ENCODE measurements around the gene TRPC5OS.
A peak's percentile ranks its signal among the peaks of the same experiment; 100 is the strongest.

The TRPC5OS gene

GRCh38 chrX:111875881-111876280 lies at the start of gene TRPC5OS:
TSS of gene TRPC5OS (plus strand) at chrX:111876181. CDS start at chrX:111901850, 25,669 bp downstream.
- DNase-seq (ENCODE audit: low spot score), result no peak

- no peak for DNase-seq (ENCODE audit: low spot score)
Observed at GRCh38 chrX:111829345-111829744, 46.6 kb upstream of the TRPC5OS start.

GRCh38 chrX:111830571-111830970 lies 45.4 kb upstream of the TRPC5OS start:
- no peak for DNase-seq (ENCODE audit: low spot score)

DNA sequence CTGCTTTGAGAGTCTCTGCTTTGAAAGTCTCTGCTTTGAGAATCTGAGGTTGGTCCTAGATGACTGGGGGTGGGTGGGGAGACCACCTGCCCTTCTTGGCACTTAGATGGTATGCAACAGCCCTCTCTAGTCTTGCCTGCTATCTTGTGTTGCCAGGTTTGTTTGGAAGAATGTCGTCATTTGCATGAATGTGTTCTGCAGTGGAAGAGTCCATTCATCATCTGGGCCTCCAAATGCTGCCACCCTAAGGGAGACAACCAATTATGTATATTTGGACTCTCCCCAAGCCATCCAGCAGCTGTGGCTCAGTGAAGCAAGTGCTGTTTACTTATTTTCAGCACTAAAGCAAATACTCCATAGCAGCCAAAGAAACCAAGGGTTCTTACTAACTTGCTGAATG lies 44.6 kb upstream of the TRPC5OS start:
- DNase-seq (ENCODE audit: low spot score), result peak; percentile 29

- peak; percentile 6 for DNase-seq (ENCODE audit: low spot score)
Observed at GRCh38 chrX:111837197-111837596, 38.8 kb upstream of the TRPC5OS start.

GRCh38 chrX:111847491-111848133 lies 28.4 kb upstream of the TRPC5OS start:
- no peak for DNase-seq (ENCODE audit: low spot score)

DNA sequence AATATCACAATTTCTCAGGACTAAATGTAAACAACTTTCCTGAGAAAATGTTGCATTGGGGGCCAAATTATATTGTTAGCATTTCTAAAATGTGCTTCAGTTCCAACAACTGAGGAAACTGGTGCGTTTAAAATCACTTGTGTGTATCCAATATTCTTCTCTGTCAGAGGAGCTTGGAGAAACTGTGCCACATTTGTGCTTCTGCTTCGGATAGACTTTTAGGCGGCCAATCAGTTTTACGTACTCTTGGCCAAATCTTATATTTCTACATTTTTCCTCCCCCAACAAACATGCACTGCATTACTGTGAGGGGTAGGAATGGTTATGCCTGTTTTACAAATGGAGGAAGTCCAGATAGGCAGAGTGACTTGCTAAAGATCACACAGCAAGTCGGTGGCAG lies 27.4 kb upstream of the TRPC5OS start:
- no peak for DNase-seq (ENCODE audit: low spot score)

DNA sequence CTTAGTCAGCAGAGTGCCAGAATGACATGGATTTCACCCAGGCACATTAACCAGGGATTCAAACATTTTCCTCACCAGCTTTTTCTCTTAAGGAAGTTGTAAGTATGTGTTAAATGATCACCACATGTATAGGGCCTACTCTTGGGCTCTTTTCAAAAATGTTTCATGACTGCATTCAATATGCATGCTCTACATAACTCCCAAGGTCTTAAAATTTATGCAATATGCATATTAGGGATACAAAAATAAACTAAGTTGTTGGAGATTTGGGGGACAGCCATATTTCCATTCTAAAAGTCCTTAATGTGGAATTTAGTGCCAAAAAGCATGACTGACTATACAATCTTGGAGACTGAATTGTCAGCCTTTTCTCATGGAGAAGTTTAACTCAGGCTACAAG lies 25.0 kb upstream of the TRPC5OS start:
- DNase-seq (ENCODE audit: low spot score), result no peak

DNA sequence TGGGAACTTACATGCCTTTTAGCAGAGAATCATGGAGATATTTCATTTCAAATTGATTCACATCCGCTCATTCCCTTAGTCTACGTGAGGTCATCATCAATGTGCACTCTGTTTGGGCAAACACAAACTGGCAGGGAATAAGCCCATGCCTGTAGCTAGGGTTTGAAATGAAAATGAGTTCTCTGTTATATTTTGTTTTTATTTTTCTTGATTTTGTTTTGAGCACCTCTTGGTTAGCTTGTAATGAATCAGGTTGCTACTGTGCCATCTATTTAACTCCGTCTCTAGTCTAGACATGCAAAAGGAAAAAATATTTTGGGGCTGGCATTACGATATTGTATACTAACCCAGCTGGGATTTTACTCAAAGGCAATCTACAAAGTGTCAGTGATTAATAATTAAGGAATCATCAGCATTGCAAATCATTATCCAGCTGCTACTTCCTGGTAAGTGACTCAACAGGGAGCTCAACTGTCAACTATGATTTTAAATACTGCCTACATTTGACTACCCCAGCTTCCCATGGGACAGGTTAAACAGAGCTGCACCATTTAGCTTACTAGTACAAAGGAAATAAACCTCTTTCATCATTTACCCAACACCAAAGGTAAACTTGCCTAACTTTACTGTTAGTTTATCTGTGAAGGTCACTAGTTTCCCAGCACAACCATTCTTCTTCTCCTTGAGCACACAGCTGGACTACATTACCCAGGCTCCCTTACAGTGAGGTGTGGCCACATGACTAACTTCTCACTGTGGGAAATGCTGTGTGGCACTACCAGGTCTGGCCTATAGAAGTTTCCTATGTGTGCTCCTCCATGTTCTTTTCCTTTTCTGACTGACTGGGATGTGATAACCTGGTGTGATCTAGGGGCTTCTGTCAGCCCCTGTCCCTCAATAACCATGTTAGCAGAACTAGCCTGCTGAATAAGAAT lies 21.2 kb upstream of the TRPC5OS start:
- DNase-seq (ENCODE audit: low spot score), result no peak

DNA sequence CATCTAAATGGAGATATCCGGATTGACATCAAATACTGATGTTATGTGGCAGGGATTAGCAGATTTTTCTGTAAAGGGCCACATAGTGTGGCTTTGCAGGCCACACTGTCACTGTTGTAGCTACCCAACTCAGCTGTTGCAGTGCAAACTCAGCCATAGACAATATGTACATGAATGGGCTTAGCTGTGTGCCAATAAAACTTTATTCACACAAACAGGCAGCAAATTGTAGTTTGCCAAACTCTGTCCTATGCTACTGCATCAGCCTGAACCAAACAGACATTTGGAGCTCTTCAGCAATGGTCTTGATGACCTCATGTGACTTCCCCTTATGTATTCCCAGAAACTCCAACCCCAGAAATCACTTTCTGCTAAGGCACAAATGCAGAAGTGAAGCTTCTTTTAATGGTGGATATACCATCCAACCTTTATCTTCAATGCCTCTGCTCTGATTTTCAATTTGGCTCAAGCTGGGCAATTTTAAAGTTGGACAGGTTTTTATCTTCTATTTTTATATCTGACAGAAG lies 18.4 kb upstream of the TRPC5OS start:
- DNase-seq (ENCODE audit: low spot score), result no peak

DNA sequence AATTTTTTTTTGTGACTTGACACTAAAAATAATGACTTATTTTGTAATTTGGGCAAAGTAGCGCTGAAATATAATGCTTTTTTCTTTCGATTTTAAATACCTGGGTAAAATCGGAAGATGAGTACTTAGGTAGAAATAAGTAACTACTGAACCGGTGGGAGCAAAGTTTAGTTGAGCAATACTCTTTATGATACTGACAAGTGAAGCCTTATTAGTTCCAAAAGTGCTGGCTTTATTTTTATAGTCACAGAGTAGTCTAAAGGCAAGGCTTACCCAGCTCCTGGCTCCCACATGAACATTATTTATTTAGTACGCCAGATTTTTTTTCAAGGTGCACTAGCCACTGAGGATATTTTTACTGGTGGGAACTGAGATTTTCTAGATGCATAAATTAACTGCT lies 14.4 kb upstream of the TRPC5OS start:
- DNase-seq (ENCODE audit: low spot score), result no peak

- no peak for DNase-seq (ENCODE audit: low spot score)
Observed at GRCh38 chrX:111867236-111867635, 8.7 kb upstream of the TRPC5OS start.

- peak; percentile 20 for DNase-seq (ENCODE audit: low spot score)
Observed at GRCh38 chrX:111868726-111869638, 7.0 kb upstream of the TRPC5OS start.

DNA sequence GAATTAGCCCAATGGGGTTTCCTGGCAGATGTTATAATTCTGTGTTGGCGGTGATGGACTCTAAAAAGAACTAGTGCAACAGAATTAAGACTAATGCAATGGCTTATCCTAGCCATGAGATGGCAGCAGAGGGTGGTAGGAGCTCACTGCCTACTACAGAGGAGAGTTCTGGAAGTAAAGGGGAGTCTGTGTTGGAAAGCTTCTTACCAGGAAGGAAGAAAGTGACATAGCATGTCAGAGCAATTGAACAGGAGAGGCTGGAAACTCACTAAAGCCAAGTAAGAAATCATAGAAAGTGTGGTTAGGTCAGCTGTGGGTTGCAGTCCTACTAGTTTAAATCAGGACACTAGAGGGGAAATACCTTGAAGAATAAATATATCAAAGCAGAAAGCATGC lies 6.3 kb upstream of the TRPC5OS start:
- peak; percentile 59 for DNase-seq (ENCODE audit: low spot score)

DNA sequence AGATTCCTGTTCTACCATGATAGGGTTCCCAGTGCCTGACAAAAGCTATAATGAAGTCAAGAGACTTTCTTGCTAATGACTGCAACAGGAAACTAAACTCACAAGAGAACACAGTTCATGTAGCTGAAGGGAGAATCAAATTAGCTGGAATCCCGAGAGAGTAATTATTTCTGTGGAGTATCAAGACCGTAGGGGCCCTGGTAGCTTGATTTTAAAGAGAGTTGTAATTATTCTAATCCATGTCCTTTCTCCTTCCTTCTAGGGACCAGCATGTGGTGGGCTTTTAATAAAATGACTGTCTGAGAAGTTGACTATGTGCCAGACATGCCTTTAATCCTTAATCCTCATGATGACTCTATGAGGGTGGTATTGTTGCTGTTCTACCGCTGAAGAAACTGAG lies 1.7 kb upstream of the TRPC5OS start:
- no peak for DNase-seq (ENCODE audit: low spot score)

- DNase-seq (ENCODE audit: low spot score), result no peak
Observed at GRCh38 chrX:111876646-111877045, 665 bp downstream of the TRPC5OS start.

GRCh38 chrX:111877681-111878080 lies 1.7 kb downstream of the TRPC5OS start:
- DNase-seq (ENCODE audit: low spot score), result no peak

GRCh38 chrX:111880735-111881134 lies 4.8 kb downstream of the TRPC5OS start:
- DNase-seq (ENCODE audit: low spot score), result no peak

GRCh38 chrX:111881715-111882114 lies 5.7 kb downstream of the TRPC5OS start:
- no peak for DNase-seq (ENCODE audit: low spot score)

DNA sequence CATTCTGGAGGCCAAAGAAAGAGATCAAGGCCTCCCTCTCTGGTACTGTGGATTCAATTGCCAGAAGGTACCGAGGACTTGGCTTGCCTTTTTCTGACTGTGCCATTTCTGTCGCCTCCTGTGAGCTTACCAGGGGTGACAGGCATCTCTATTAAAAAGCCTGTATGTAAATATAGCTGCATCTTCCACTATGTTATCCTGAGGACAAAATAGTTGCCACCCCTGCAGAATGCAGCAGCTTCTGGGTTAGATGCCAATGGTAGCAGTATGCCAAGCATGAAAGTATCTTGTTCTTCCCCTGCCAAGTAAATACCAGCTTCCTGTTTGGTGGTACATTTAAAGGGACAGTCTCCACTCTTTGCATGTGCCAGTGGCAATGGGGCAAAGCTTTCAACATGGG lies 10.7 kb downstream of the TRPC5OS start:
- DNase-seq (ENCODE audit: low spot score), result no peak

- no peak for DNase-seq (ENCODE audit: low spot score)
Observed at GRCh38 chrX:111888600-111888999, 12.6 kb downstream of the TRPC5OS start.

- no peak for DNase-seq (ENCODE audit: low spot score)
Observed at GRCh38 chrX:111892375-111892774, 16.4 kb downstream of the TRPC5OS start.

Measured in pons (tissue), 1 donor.